ENCODE data around the gene LPP. TPM values are rescaled to one million over a fixed set of nuclear protein-coding genes. Genes with fewer than 3 reads are reported as not detected.

The LPP gene
- total and polyA plus RNA-seq, 2 of the 13 experiments (the other 11 are each of a cell fraction or from before 2014, with no cell fraction given) = 19.2 to 29.9 TPM

- Histone ChIP-seq H3K27me3 (ENCODE audit: control insufficient read depth in 1 of 2, insufficient read depth in 2 of 2, low read length in 2 of 2) (no peaks in the 10 kb centered on the region), H3K4me1 (ENCODE audit: insufficient read depth, low read length) (no peaks in the 10 kb centered on the region), H4K20me1 (ENCODE audit: insufficient read depth, low read length) (no peaks in the 10 kb centered on the region), H3K36me3 (replicated peaks in 1 of 2; ENCODE audit: control insufficient read depth in 1 of 2, insufficient read depth in 2 of 2, low read length in 2 of 2) (no peaks in the 10 kb centered on the region), H3K27ac (ENCODE audit: extremely low read length, insufficient read depth, low read length) (no peak overlapping the region), H3K9ac (ENCODE audit: insufficient read depth, low read depth, low read length) (no peak overlapping the region), H3K4me2 (ENCODE audit: low read depth, low read length) (no peak overlapping the region), H3K79me2 (ENCODE audit: insufficient read depth, low read length) (no peaks in the 10 kb centered on the region), H3K4me3 (replicated peaks in 1 of 3; ENCODE audit: insufficient read depth in 1 of 3, low read depth in 2 of 3, low read length in 3 of 3) (no peak overlapping the region), H2AFZ (ENCODE audit: low read length) (no peak overlapping the region), H3K9me3 (ENCODE audit: low read length) (no peaks in the 10 kb centered on the region)
- no TSS peak for BruUV-seq (replicated peaks)
- in situ Hi-C loops (cut with HindIII; ENCODE audit: extremely low pct_ligation_motif_present, low pct_unique_long_range_greater_than_20kb) (no loop called here), intact Hi-C loops (cut with micrococcal nuclease; ENCODE audit: unreplicated experiment) (no loop called here)
- CTCF ChIA-PET (ENCODE audit: low intra/inter-chr PET ratio, low total read pairs) = no interaction called here
- no peak for FAIRE-seq
- POLR2A ChIA-PET = no interaction called here
- no peak for ATAC-seq
- WGBS (ENCODE audit: low lambda C conversion rate) = 100% methylated on average over 3 of the region's 3 CpGs
- TF ChIP-seq DRAP1 (CRISPR knock-in tag; IDR thresholded peaks at IDR 0.05) = no peak
- no peak for TF ChIP-seq RFX5 (IDR thresholded peaks at IDR 0.05; ENCODE audit: low read depth, low read length)
- TF ChIP-seq ZNF605 (CRISPR knock-in tag; IDR thresholded peaks at IDR 0.05) = no peak
- TF ChIP-seq ZBTB4 (CRISPR knock-in tag; IDR thresholded peaks at IDR 0.05; ENCODE audit: borderline replicate concordance) = no peak
- no peak for TF ChIP-seq ZNF343 (CRISPR knock-in tag; IDR thresholded peaks at IDR 0.05)
- no peak for DNase-seq (ENCODE audit: low spot score)
Observed at GRCh38 chr3:188860147-188860546, 706.2 kb downstream of the LPP start.
